Measurements from ENCODE around the gene NUDC.
"Not testable (repeated sequence)": the region's sequence is repeated elsewhere in the genome, so short reads cannot be mapped to it uniquely, and the experiment has no call there.

The NUDC gene

DNA sequence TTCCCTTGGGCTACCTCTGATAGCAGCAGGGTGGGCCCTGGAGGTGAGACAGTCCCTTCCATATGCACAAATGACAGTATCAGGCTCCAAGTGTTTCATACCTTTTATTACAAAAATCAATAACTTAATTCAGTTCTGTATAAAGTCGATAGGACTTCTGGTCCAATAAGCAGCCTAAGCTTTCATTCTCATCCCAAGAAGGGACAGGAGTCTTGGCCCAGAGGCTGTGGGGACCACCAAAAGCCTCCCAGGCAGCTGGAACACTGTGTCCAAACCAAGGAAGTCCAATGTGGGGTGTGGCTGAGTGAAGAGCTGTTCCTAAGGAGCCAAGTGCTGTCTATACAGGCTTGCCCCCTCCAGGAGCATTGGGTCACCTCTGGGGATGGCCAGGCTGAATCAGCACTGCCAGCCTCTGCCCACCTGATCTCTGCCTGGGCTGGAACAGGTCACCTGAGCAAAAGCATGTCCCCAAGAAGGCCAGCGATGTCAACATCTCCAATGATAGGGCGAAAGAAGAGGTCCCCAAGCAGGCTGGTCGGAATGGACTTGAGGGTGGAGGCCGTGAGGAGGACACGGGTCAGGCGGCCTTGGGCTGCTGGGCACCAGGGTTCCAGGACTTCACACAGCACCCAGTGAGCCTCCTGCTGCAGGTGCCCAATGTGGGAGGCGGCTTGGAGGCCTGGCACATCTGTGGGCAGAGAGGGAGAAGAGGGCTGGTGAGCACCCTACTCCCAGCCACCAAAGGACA lies 10.0 kb upstream of the NUDC start:
- no peak for DNase-seq (ENCODE audit: low read depth, low spot score)

DNA sequence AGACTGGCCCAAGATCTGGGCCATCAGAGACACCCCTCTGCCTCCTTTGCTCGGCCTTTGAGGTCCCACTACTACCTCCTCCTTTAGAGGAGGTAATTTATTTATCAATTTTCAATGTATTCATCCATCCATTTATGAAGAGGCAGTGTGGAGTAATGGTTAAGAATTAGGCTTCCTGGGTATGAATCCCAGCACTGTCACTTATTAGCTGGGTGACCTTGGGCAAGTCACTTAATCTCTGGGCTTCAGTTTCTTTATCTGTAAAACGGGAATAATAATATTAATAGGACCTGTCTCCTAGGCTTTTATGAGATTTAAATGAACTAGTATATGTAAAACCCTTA lies 9.4 kb upstream of the NUDC start:
- DNase-seq (ENCODE audit: low read depth, low spot score): no peak

DNA sequence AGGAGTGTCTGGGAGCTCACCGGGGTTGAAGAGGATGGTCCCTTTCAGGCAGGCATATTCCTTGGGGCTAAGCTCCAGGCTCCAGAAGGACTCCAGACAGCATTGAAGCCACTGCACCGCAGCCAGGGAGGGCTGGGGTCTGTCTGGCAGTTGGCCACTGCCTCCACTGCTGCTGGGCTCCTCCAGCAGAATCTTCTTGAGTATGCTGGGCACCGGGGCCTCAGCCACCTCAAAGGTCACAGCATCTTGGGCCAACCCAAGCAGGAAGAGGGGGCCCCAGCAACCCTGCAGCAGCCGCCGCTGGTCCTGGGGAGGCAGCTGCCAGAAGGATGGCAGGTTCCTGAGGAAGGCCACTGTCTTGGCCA lies 8.2 kb upstream of the NUDC start:
- no peak for DNase-seq (ENCODE audit: low read depth, low spot score)

DNA sequence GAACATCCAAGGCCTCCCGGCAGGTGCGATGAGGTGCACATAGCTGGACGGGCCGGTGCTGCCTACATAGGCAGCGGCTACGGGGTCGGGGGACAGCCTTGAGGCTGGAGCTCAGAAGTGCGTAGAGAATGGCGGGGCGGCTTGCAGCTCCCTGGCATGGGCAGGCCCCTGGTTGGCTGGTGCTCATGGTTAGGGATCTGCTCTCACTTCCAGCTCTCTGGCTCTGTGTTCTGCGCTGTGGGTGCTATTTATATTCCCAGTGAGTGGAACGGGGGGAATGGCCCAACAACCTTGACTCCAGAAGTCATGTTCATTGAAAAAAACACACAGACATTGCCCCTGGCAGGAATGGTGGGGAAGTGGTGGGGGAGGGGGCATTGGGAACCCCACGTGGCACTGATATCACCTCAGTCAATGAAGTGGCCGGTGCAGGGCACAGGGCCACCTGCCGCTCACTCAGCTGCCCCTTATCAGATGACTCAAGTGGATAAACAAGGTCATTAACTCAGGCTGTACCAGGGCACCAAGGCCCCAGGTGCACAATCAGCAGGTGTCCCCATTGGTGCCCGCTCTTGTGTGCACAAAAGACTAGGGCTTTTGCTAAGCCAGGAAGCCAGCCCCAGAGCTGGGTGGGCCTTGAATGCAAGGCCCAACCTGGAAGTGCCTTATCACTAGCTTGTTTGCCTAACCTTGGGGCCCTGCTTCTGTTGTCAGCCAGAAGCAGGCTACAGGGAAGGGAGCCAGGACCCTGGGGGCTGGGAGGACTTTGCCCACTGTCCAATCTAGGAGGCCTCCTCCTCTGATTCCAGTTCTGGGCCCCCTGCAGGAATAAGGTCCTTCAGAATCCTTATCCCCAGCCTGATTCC lies 7.6 kb upstream of the NUDC start, which contains the start of gene NR0B2:
NR0B2 (minus strand) TSS at position 222 of the 866 bp plus-strand sequence; CDS start at position 187, 35 bp downstream.
- no peak for DNase-seq (ENCODE audit: low read depth, low spot score)

GRCh38 chr1:26915204-26915842 lies 6.2 kb upstream of the NUDC start:
- DNase-seq (ENCODE audit: low read depth, low spot score): no peak

- no peak for DNase-seq (ENCODE audit: low read depth, low spot score)
These were observed 410 bp upstream of the NUDC start for GRCh38 chr1:26921126-26921539.

DNA sequence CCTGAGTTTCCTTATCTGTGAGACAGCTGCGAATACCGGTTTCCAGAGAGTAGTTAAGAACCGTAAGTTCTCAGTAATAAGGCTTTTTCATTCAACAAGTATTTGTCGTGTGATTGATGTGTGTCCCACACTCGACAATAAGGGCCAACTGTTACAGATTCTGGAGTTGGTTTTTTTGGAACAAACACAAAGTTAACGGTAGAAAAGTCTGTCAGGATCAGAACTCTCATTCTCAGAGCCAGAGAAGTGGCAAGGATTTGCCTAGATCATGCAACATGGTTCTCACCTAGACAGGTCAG lies 837 bp downstream of the NUDC start:
- DNase-seq (ENCODE audit: low read depth, low spot score): no peak

DNA sequence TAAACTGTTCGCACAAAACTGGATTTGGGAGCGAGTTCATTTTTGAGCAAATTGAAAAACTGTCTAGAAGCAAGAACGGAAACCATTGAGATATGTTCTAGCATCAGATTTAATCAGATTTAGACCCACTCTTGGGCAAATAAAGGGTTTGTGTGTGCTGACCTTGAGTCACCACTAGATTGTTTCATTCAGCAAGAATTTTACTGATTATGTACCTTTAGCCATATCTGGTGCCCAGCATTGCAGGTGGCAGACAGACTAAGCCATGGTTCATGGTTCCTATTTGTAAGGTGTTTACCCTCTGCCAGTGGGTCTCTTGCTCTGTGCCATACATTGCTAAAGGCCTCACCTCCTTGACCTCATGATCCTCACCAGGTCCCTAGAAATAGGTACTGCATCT lies 1.4 kb downstream of the NUDC start:
- DNase-seq (ENCODE audit: low read depth, low spot score): no peak

GRCh38 chr1:26923711-26924110 lies 2.2 kb downstream of the NUDC start:
- DNase-seq (ENCODE audit: low read depth, low spot score): no peak

DNA sequence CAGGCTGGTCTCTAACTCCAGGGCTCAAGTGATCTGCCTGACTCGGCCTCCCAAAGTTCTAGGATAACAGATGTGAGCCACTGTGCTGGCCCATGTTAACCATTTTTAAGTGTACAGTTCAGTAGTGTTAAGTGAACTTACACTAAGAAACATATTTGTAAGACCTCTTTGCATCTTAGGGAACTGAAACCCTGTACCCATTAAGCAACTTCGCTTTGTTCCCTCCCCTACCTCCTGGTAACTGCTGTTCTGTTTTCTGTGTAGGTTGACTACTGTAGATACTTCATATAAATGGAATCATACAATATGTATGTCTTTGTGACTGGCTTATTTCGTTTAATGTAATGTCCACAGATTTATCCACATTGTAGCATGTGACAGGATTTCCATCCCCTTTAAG lies 11.0 kb downstream of the NUDC start:
- DNase-seq (ENCODE audit: low read depth, low spot score): no peak

GRCh38 chr1:26936823-26937222 lies 15.3 kb downstream of the NUDC start:
- DNase-seq (ENCODE audit: low read depth, low spot score): no peak

DNA sequence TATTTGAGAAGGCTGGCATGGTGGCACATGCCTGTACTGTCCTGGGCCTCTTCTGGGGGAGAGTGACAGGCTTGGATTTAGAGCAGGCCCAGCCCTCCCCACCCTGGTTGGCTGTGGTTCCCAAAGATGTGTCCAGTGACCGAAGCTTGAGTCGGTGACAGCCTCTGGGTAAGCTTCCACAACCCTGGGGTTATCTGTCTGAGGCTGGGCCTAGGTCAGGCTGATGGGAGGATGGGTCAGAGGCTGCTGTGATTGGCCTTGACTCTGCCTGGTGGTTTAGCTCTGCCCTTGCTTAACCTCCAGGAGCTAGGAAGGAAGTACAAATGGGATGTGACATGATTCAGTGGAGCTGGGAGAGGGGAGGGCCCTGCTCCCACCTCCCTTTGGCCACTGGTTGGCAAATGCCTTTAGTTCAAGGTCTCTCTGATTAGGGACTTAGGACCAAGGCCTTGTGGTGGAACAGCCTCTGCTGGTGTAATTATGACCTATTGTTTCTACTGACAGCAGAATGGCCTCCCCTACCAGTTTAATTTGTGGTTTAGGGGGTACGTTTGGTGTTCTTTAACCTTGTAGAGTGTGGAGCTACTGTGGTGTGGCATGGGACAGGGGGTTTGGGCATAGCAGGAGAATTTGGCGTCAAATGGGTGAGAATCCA lies 16.6 kb downstream of the NUDC start:
- no peak for DNase-seq (ENCODE audit: low read depth, low spot score)

DNA sequence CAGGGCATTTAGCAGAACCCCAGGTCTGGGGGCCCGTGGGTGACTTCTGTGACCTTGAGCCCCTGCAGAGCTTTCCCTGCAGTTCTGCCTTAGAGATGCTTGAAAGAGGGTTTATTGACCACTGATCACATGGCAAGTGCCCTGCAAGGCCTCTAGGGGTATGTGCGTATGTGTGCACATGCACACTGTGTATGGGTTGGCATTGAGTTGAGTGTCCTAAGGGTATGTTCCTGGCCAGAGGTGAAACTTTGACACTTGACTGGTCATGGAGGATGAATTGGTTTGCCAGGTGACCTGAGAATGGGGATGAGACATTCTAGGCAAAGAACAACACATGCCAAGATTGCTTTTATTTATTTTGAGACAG lies 17.1 kb downstream of the NUDC start:
- no peak for DNase-seq (ENCODE audit: low read depth, low spot score)

DNA sequence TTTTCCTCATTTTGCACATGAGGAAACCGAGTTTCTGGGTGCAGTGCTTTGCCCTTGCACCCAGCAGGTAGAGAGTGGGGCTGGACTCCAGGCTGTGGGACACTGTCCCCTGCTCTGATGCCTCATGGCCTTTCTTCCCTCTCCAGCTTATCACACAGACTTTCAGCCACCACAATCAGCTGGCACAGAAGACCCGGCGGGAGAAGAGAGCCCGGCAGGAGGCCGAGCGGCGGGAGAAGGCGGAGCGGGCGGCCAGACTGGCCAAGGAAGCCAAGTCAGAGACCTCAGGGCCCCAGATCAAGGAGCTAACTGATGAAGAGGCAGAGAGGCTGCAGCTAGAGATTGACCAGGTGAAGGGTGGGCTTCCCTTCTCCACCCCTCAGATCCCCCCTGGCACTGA lies 19.8 kb downstream of the NUDC start:
- DNase-seq (ENCODE audit: low read depth, low spot score): no peak

- no peak for DNase-seq (ENCODE audit: low read depth, low spot score)
These were observed 21.1 kb downstream of the NUDC start for GRCh38 chr1:26942656-26943055.

DNA sequence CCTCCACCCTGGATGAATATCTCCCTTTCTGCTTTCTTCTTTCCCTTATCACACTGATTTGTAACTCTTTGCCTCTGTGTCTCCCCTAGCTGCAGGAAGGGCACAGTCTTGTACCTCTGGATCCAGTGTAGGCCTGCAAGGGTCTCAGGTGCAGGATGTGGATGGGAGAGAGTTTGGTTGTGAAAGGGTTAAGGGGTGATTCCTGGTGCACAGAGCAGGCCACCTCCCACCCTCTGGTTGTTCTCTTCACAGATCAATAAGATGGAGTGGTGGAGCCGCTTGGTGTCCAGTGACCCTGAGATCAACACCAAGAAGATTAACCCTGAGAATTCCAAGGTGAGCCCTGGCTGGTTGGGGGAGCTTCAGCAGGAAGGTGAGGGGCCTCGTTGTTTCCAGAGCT lies 23.6 kb downstream of the NUDC start:
- no peak for DNase-seq (ENCODE audit: low read depth, low spot score)

GRCh38 chr1:26945728-26946127 lies 24.2 kb downstream of the NUDC start:
- no peak for DNase-seq (ENCODE audit: low read depth, low spot score)

DNA sequence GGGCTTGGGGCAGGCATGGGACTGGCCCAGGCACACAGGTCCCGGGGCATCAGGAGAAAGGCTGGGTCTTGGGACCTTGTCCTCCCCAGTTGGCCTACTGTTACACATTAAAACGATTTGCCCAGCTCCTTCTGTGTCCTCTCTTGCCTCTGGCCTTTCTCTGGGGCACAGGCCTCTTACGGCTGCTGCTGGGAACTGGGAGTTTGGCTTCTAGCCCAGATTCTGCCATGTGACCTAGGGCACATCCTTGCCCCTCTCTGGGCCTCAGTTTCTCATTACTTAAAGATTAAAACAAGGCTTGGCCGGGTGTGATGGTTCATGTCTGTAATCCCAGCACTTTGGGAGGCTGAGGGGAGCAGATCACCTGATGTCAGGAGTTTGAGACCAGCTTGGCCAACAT lies 24.7 kb downstream of the NUDC start:
- no peak for DNase-seq (ENCODE audit: low read depth, low spot score)

DNA sequence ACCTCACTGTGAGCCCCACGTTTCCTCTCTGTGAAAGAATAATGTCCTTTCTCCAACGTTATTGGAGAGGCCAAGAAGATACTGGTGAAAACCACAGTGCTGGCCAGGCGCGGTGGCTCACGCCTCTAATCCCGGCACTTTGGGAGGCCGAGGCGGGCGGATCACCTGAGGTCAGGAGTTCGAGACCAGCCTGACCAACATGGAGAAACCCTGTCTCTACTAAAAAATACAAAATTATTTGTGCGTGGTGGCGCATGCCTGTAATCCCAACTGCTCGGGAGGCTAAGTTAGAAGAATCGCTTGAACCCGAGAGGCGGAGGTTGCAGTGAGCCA lies 27.1 kb downstream of the NUDC start:
- DNase-seq (ENCODE audit: low read depth, low spot score): not testable (repeated sequence)

DNA sequence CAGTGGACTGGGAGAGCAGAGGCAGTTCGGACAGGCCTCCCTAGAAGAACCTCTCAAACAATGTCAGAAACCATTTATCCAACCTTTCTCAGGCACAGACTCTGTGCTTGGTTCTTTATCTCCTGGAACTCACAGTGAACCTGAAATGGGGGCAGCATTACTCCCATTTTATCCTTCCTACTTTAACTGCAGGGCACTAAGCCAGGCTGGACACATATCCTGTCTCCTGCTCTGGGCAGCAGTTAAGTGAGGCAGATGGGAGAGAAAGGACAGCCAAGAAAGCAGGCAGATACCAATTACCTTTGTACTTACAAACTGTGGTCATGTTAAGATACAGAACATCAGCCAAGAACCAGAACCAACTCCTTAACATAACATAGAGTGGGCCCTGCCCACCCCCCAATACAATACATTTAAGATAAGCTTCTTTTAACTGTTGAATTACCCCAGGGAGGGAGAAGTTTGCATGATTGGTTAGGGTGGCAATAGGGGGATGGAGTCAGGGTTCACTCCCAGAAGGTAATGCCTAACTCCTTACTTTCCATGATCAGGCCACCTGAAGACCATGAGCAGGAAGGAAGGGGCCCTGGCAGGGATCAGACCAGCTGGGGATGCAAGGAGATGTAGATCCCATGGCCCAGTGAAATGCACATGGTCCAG lies 27.9 kb downstream of the NUDC start:
- DNase-seq (ENCODE audit: low read depth, low spot score): no peak

DNA sequence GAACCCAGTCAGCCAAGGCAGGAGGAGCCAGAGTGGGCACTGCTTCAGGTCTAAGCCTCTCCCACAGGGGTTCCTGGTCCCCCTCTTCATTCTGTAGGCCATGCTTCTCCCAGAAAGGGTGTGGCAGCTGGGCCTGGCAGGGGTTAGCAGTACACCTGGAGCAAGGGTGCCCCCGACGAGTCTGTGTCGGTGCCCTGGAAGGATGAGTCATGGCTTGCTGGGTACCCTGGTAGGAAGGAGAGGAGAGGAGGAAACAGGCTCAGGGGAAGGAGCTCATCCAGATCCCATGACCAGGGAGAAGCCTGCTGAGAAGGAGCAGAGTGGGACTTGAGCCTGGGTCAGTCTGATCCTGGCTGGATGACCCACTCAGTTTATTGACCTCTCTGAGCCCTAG lies 28.4 kb downstream of the NUDC start:
- no peak for DNase-seq (ENCODE audit: low read depth, low spot score)

DNA sequence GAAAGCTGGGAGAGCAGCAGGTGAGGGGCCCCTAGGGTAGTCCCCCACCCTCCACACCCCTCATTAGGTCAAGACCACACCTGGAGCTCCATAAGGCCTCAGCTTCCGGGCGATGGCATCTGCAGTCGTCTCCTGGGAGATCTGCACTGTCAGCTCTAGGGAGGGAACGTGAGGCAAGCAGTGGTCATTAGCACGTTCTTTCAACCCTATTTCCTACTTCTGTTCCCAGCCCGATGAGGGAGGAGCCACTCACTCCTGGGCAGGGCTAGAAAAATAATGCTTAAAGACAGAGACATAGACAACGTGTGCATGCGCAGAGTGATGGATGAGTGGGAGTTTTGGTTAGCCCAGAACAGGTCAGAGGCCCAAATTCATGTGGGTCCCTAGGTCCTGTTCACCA lies 29.1 kb downstream of the NUDC start:
- no peak for DNase-seq (ENCODE audit: low read depth, low spot score)

Data from ELF-1 (cell line).